ENCODE data around the gene MCF2L.

GRCh38 chr13:112995395-112996191 lies 26.6 kb downstream of the MCF2L start:
- no peak for TF ChIP-seq EZH2 (IDR thresholded peaks at IDR 0.05; ENCODE audit: borderline replicate concordance, control insufficient read depth, low read depth, low read length)
- TF ChIP-seq CTCF (IDR thresholded peaks at IDR 0.05 in 2 of 3, conservative IDR thresholded peaks at IDR 0.05 in 1 of 3; ENCODE audit: control insufficient read depth in 2 of 3, extremely low read depth in 1 of 3, insufficient read depth in 1 of 3, low read depth in 3 of 3, low read length in 3 of 3): no peak
- TF ChIP-seq POLR2A (IDR thresholded peaks at IDR 0.05; ENCODE audit: low read depth, low read length): no peak
- no peak for TF ChIP-seq FOXM1 (IDR thresholded peaks at IDR 0.05; ENCODE audit: low read depth, low read length)
- TF ChIP-seq ZNF622 (IDR thresholded peaks at IDR 0.05): no peak
- TF ChIP-seq GABPA (IDR thresholded peaks at IDR 0.05; ENCODE audit: low read depth): no peak
- TF ChIP-seq NR2F1 (conservative IDR thresholded peaks at IDR 0.05): no peak
- no peak for TF ChIP-seq JUND (IDR thresholded peaks at IDR 0.05; ENCODE audit: low read depth, low read length)
- TF ChIP-seq, protein P1, sequence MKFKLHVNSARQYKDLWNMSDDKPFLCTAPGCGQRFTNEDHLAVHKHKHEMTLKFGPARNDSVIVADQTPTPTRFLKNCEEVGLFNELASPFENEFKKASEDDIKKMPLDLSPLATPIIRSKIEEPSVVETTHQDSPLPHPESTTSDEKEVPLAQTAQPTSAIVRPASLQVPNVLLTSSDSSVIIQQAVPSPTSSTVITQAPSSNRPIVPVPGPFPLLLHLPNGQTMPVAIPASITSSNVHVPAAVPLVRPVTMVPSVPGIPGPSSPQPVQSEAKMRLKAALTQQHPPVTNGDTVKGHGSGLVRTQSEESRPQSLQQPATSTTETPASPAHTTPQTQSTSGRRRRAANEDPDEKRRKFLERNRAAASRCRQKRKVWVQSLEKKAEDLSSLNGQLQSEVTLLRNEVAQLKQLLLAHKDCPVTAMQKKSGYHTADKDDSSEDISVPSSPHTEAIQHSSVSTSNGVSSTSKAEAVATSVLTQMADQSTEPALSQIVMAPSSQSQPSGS (IDR thresholded peaks at IDR 0.05; ENCODE audit: low read length): no peak
